HepG2 (cell line): ENCODE data around the gene MBL2. TPM values are rescaled to one million over a fixed set of nuclear protein-coding genes. Genes with fewer than 3 reads are reported as not detected.
A peak's percentile ranks its signal among the peaks of the same experiment; 100 is the strongest.

Experiments
- BRD4 ChIP-seq: sonication (generic); formaldehyde crosslinking; IDR thresholded peaks from 2 replicates; pipeline ENCODE4 v1.4.0; 2020; ENCODE audit warnings: missing genetic modification reagents
- E2F1 ChIP-seq: sonication (generic); formaldehyde crosslinking; IDR thresholded peaks from 2 replicates; pipeline ENCODE4 v1.5.0; 2020; ENCODE audit warnings: missing genetic modification reagents
- ESRRA ChIP-seq: sonication (generic); formaldehyde crosslinking; IDR thresholded peaks from 2 replicates; pipeline ENCODE4 v1.5.1; 2020; ENCODE audit warnings: mild to moderate bottlenecking, low read depth, missing genetic modification reagents
- FOXO1 ChIP-seq: sonication (generic); formaldehyde crosslinking; IDR thresholded peaks from 2 replicates; pipeline ENCODE4 v1.4.0; 2020; ENCODE audit warnings: missing genetic modification reagents
- FOXP1 ChIP-seq, 2 experiments: fragments of 450-650 bp in 1 of 2; IDR thresholded peaks; 2 replicates each; pipeline ENCODE4 v1.6.1; 2017 to 2018; ENCODE audit warnings: antibody characterized with exemption in 1 of 2
- FUBP1 ChIP-seq: sonication (generic); formaldehyde crosslinking; IDR thresholded peaks from 2 replicates; pipeline ENCODE4 v1.5.1; 2020; ENCODE audit warnings: missing genetic modification reagents, mild to moderate bottlenecking, borderline replicate concordance
- NR2F6 ChIP-seq, 2 experiments: IDR thresholded peaks; 2 replicates each; pipeline ENCODE4 v1.6.1; 2016; ENCODE audit warnings: antibody characterized with exemption in 1 of 2, mild to moderate bottlenecking in 1 of 2
- PRDM10 ChIP-seq: sonication (generic); formaldehyde crosslinking; IDR thresholded peaks from 2 replicates; pipeline ENCODE4 v1.4.0; 2020; ENCODE audit warnings: low read depth, missing genetic modification reagents
- SOX5 ChIP-seq: IDR thresholded peaks from 2 replicates; pipeline ENCODE4 v1.6.1; 2016; ENCODE audit warnings: borderline replicate concordance
- SP5 ChIP-seq: IDR thresholded peaks from 2 replicates; pipeline ENCODE4 v1.6.1; 2016; ENCODE audit warnings: low read depth, borderline replicate concordance
- TGIF2 ChIP-seq: IDR thresholded peaks from 2 replicates; pipeline ENCODE4 v1.6.1; 2016; ENCODE audit warnings: control low read depth, missing compliant biosample characterization
- ZBTB8A ChIP-seq: sonication (generic); formaldehyde crosslinking; IDR thresholded peaks from 2 replicates; pipeline ENCODE4 v1.4.0; 2020; ENCODE audit warnings: mild to moderate bottlenecking, low read depth, missing genetic modification reagents, borderline replicate concordance
- ZNF20 ChIP-seq: sonication (generic); formaldehyde crosslinking; IDR thresholded peaks from 2 replicates; pipeline ENCODE4 v1.4.0; 2020; ENCODE audit warnings: mild to moderate bottlenecking, moderate library complexity, missing genetic modification reagents
- ZNF580 ChIP-seq: IDR thresholded peaks from 2 replicates; pipeline ENCODE4 v1.6.1; 2016; ENCODE audit warnings: low read depth, borderline replicate concordance
- ZNF775 ChIP-seq: sonication (generic); formaldehyde crosslinking; IDR thresholded peaks from 2 replicates; pipeline ENCODE4 v1.4.0; 2020; ENCODE audit warnings: missing genetic modification reagents, mild to moderate bottlenecking, moderate library complexity, borderline replicate concordance
- polyA plus RNA-seq, 8 experiments: library from polyadenylated mRNA; depleted of rRNA in 3 of 8; stranded (reverse) in 7 of 8; unstranded in 1 of 8; fragments of >200 nt; fragmentation: Illumina TruSeq in 4 of 8; extraction: Trizol in 4 of 8; gene quantifications; 2 replicates each; pipeline versions ENCODE4 v1.2.1 to v1.2.3, GENCODE V29; 2011 to 2016; ENCODE audit warnings: low read depth in 4 of 8, missing spikeins in 1 of 8, mixed read lengths in 1 of 8; ENCODE audit not compliant: insufficient read depth in 1 of 8
- total RNA-seq, 5 experiments: library from RNA; depleted of rRNA; stranded (reverse); fragments of >200 nt; fragmentation: Illumina TruSeq; extraction: Trizol; gene quantifications; 2 replicates each; pipeline ENCODE4 v1.2.3, GENCODE V29; 2016; ENCODE audit warnings: low read depth in 1 of 5
- TF ChIP-seq, protein P1 (sequence below): sonication (generic); formaldehyde crosslinking; IDR thresholded peaks from 2 replicates; pipeline ENCODE4 v1.8.0; 2022; ENCODE audit warnings: mild to moderate bottlenecking, missing genetic modification reagents, borderline replicate concordance

MBL2 gene
- total and polyA plus RNA-seq, 2 of the 13 experiments (the other 11 are each of a cell fraction or from before 2014, with no cell fraction given): 9.6 to 16.2 TPM

GRCh38 chr10:52768001-52768532, 4.5 kb downstream of the MBL2 start (continued):
- TF ChIP-seq PRDM10 (peak; percentile 70; the same call in 1 of the 2 replicates), FOXO1 (CRISPR knock-in tag) (peak; percentile 43; the same call in 1 of the 2 replicates), ZNF580 (CRISPR knock-in tag) (0 out of 2 replicates have a peak, but pooled peaks have one; percentile 19), SP5 (CRISPR knock-in tag) (no peak; the same call in 1 of the 2 replicates), ZNF20 (CRISPR knock-in tag) (no peak), ESRRA (CRISPR knock-in tag) (0 out of 2 replicates have a peak, but pooled peaks have one; percentile 45), NR2F6 (IDR thresholded peaks at IDR 0.05) (peak; percentile 90), NR2F6 (CRISPR knock-in tag; IDR thresholded peaks at IDR 0.05) (peak; percentile 93), ZNF775 (CRISPR knock-in tag) (0 out of 2 replicates have a peak, but pooled peaks have one; percentile 82), SOX5 (peak; percentile 76; the same call in 1 of the 2 replicates), BRD4 (CRISPR knock-in tag) (peak; percentile 92), ZBTB8A (CRISPR knock-in tag) (no peak), TGIF2 (CRISPR knock-in tag) (0 out of 2 replicates have a peak, but pooled peaks have one; percentile 50), E2F1 (CRISPR knock-in tag) (no peak), FUBP1 (CRISPR knock-in tag) (no peak), FOXP1 (IDR thresholded peaks at IDR 0.05) (no peak), FOXP1 (CRISPR knock-in tag; IDR thresholded peaks at IDR 0.05) (peak; percentile 22; the same call in 1 of the 2 replicates)
- TF ChIP-seq, protein P1, sequence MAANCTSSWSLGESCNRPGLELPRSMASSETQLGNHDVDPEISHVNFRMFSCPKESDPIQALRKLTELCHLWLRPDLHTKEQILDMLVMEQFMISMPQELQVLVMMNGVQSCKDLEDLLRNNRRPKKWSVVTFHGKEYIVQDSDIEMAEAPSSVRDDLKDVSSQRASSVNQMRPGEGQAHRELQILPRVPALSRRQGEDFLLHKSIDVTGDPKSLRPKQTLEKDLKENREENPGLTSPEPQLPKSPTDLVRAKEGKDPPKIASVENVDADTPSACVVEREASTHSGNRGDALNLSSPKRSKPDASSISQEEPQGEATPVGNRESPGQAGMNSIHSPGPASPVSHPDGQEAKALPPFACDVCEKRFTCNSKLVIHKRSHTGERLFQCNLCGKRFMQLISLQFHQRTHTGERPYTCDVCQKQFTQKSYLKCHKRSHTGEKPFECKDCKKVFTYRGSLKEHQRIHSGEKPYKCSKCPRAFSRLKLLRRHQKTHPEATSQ (CRISPR knock-in tag): 0 out of 2 replicates have a peak, but pooled peaks have one; percentile 7
